Upper lobe of right lung (tissue), 1 donor: Measurements from ENCODE around the gene PGBD4. TPM values are rescaled to one million over a fixed set of nuclear protein-coding genes. Genes with fewer than 3 reads are reported as not detected.
"Not testable (repeated sequence)": the region's sequence is repeated elsewhere in the genome, so short reads cannot be mapped to it uniquely, and the experiment has no call there.

Source experiments
- ATAC-seq: fragments of 200-7000 bp; cut with Tn5 transposase; one replicate; pipeline ENCODE4 v1.9.1; 2020; ENCODE audit warnings: mild to moderate bottlenecking, moderate library complexity
- DNase-seq: peaks from one replicate; pipeline ENCODE4 v3.0.0-alpha.2; 2020
- H3K27ac ChIP-seq: fragments of 200-600 bp; one replicate; pipeline ENCODE4 v1.8.0; 2022
- H3K27me3 ChIP-seq: fragments of 200-600 bp; one replicate; pipeline ENCODE4 v1.8.0; 2022; ENCODE audit warnings: mild to moderate bottlenecking
- H3K36me3 ChIP-seq: fragments of 200-600 bp; one replicate; pipeline ENCODE4 v1.8.0; 2022
- H3K4me1 ChIP-seq: fragments of 200-600 bp; one replicate; pipeline ENCODE4 v1.8.0; 2022
- H3K4me3 ChIP-seq: fragments of 200-600 bp; one replicate; pipeline ENCODE4 v1.8.0; 2022; ENCODE audit warnings: mild to moderate bottlenecking
- H3K9me3 ChIP-seq: fragments of 200-600 bp; one replicate; pipeline ENCODE4 v1.8.0; 2022
- CTCF ChIP-seq: fragments of 200-600 bp; IDR thresholded peaks from one replicate; pipeline ENCODE4 v1.8.0; 2022; ENCODE audit warnings: antibody characterized with exemption
- intact Hi-C: fragments of 100-400 bp; cut with DNase I; formaldehyde crosslinking; loops from one replicate; pipeline ENCODE4 v1.11.0; 2022
- total RNA-seq: library from RNA; stranded (reverse); fragmentation: NEBNext Ultra II Directional; extraction: Animal tissue kit (Norgen Biotek cat#: 25700); gene quantifications from one replicate; pipeline ENCODE4 v1.2.1, GENCODE V29; 2021
- donor health status: DM: no; HTN: yes; CAD: no; lungs with severe emphysema.

The PGBD4 gene
- total RNA-seq, 1 donor from 2014 or later, result 1.3 TPM

GRCh38 chr15:34114215-34114614, 12.3 kb downstream of the PGBD4 start:
- no peak overlapping the region for H3K27ac ChIP-seq
- no peak for TF ChIP-seq CTCF
- no peak overlapping the region for H3K4me3 ChIP-seq
- ATAC-seq (no peak), DNase-seq (no peak)
- H3K4me1 ChIP-seq, result no peaks in the 10 kb centered on the region
- no peaks in the 10 kb centered on the region for H3K36me3 ChIP-seq
- H3K27me3 ChIP-seq, result peaks cover 11% of the 10 kb centered on the region
- intact Hi-C loops, result no loop called here
- H3K9me3 ChIP-seq, result no peaks in the 10 kb centered on the region

DNA sequence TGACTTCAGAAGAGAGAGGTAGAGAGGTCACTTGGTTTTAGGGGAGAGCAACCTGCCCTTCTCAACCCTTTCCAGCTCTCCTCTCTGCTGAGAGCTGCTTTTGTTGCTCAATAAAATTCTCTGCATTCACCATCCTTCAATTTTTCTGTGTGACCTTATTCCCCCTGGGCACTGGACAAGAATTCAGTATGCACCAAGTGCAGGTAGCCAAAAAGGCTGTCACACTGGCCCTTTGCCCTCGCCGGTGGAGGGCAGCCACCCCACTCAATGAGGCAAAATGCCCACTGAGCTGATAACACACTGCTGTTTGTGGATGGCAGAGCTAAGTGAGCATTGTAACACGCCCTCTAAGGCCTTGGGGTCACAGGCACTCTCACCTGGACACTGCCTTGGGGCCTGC, 12.9 kb downstream of the PGBD4 start:
- DNase-seq (no peak), ATAC-seq (no peak)
- intact Hi-C loops, result no loop called here
- no peaks in the 10 kb centered on the region for H3K4me1 ChIP-seq
- H3K9me3 ChIP-seq, result no peaks in the 10 kb centered on the region
- no peak overlapping the region for H3K27ac ChIP-seq
- H3K36me3 ChIP-seq, result no peaks in the 10 kb centered on the region
- H3K4me3 ChIP-seq, result no peak overlapping the region
- peaks cover 11% of the 10 kb centered on the region for H3K27me3 ChIP-seq
- TF ChIP-seq CTCF, result no peak

- ATAC-seq (no peak), DNase-seq (no peak)
- intact Hi-C loops, result no loop called here
- H3K27me3 ChIP-seq, result peaks cover 11% of the 10 kb centered on the region
- H3K9me3 ChIP-seq, result no peaks in the 10 kb centered on the region
- H3K4me3 ChIP-seq, result no peak overlapping the region
- TF ChIP-seq CTCF, result no peak
- H3K27ac ChIP-seq, result no peak overlapping the region
- H3K4me1 ChIP-seq, result no peaks in the 10 kb centered on the region
- H3K36me3 ChIP-seq, result no peaks in the 10 kb centered on the region
These were observed 14.7 kb downstream of the PGBD4 start for GRCh38 chr15:34116620-34117019.

DNA sequence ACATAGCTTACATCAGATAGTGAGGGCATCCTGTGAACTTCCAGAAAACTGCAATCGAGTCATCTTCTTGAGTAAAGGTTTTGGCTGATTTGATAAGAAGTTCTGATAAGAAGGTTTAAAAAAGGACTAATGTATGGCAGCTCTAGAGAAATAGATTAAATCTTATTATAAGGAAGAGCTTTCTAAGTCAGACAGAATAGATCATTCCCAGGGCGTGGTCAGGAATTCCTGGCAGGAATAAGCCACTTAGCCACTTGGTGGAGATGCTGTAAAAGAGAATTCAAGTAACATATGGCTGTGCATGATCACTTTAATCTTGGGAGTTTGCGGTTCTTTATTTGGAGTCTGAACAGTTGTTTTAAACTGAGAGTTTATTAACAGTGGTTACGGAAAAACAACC, 17.4 kb downstream of the PGBD4 start:
- TF ChIP-seq CTCF, result no peak
- intact Hi-C loops, result no loop called here
- Histone ChIP-seq H3K4me1 (no peaks in the 10 kb centered on the region), H3K27me3 (peaks cover 11% of the 10 kb centered on the region), H3K4me3 (no peak overlapping the region), H3K36me3 (no peaks in the 10 kb centered on the region), H3K9me3 (no peaks in the 10 kb centered on the region), H3K27ac (no peak overlapping the region)
- ATAC-seq (no peak), DNase-seq (no peak)

GRCh38 chr15:34120420-34120819, 18.5 kb downstream of the PGBD4 start:
- H3K9me3 ChIP-seq, H3K27ac ChIP-seq, H3K4me1 ChIP-seq, H3K27me3 ChIP-seq, intact Hi-C loops, DNase-seq, ATAC-seq, H3K36me3 ChIP-seq, H3K4me3 ChIP-seq: not testable (repeated sequence)

GRCh38 chr15:34121786-34122185, 19.9 kb downstream of the PGBD4 start:
- intact Hi-C loops, H3K27ac ChIP-seq, ATAC-seq: not testable (repeated sequence)

DNA sequence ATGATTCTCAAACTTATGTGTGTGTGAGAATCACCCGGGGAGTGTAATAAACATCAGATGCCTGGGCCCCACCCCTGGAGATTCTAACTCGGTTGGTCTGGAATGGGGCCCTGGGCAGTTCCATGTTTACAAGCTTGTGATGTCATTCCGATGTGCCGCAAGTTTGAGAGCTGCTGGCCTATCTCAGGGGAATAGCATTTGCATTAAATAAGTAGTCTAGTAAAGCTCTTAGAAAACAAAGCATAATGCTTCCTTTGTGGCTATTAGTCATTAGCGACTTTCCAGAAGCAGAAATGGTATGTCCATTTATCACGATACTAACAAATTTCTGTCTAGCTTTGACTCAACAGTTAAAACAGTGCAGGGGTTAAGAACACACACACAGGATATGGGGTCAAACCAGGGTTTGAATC, 20.9 kb downstream of the PGBD4 start:
- intact Hi-C loops, result no loop called here
- ATAC-seq (no peak), DNase-seq (no peak)
- Histone ChIP-seq H3K4me3 (no peak overlapping the region), H3K36me3 (no peaks in the 10 kb centered on the region), H3K27me3 (no peaks in the 10 kb centered on the region), H3K4me1 (no peaks in the 10 kb centered on the region), H3K27ac (no peak overlapping the region), H3K9me3 (no peaks in the 10 kb centered on the region)
- no peak for TF ChIP-seq CTCF

More at GRCh38 chr15:34121786-34122185, 19.9 kb downstream of the PGBD4 start:
- H3K27me3 ChIP-seq, H3K9me3 ChIP-seq, H3K4me1 ChIP-seq, H3K4me3 ChIP-seq, DNase-seq, H3K36me3 ChIP-seq: not testable (repeated sequence)
